HCT116 (cell line): ENCODE data around the gene USP10.

ENCODE experiments used
- CEBPB ChIP-seq: IDR thresholded peaks from 2 replicates; pipeline ENCODE4 v1.6.1; 2012; ENCODE audit warnings: low read depth
- EZH2phosphoT487 ChIP-seq: fragments of 200-600 bp; IDR thresholded peaks from 2 replicates; pipeline ENCODE4 v1.6.1; 2018; ENCODE audit warnings: antibody characterized with exemption, borderline replicate concordance
- RAD21 ChIP-seq: IDR thresholded peaks from 2 replicates; pipeline ENCODE4 v1.6.1; 2012; ENCODE audit warnings: low read depth, mild to moderate bottlenecking
- ZNF274 ChIP-seq: fragments of 200-500 bp; sonication (Bioruptor generic); IDR thresholded peaks from 2 replicates; pipeline ENCODE4 v1.6.1; 2014; ENCODE audit warnings: mild to moderate bottlenecking, low read depth, low read length, inconsistent platforms
- TF ChIP-seq, protein P1 (sequence below), 3 experiments: fragments of 200-600 bp in 1 of 3; sonication (generic) in 1 of 3; IDR thresholded peaks in 2 of 3; conservative IDR thresholded peaks in 1 of 3; 2 replicates each; pipeline ENCODE4 v1.5.1; 2012 to 2017; ENCODE audit warnings: low read depth in 2 of 3, low read length in 2 of 3, antibody characterized with exemption in 1 of 3, borderline replicate concordance in 1 of 3, control low read depth in 1 of 3, mild to moderate bottlenecking in 1 of 3, mixed read lengths in 1 of 3, mixed run types in 1 of 3, moderate library complexity in 1 of 3; ENCODE audit not compliant: insufficient read depth in 1 of 3

DNA sequence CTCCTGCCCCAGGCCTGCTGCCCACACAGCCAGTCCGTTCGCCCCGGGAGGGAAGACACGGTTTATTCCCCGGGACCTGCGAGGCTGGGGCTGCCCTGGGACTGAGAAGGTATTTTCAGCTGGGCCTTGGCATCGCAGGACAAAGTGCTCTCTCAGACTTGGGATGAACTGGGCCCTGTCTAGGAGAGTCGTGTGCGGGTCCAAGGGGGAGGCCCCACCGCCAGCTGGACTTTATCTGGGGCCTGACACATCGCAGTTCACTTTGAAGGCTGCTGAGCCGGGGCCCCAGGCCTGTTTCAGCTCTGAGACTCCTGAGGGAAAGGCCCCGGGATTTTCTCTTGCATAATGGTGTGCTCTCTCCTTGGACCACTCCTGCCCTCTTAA, 126.8 kb downstream of the USP10 start:
- TF ChIP-seq EZH2phosphoT487 (no peak), ZNF274 (no peak), CEBPB (no peak), RAD21 (no peak)
- TF ChIP-seq, protein P1, sequence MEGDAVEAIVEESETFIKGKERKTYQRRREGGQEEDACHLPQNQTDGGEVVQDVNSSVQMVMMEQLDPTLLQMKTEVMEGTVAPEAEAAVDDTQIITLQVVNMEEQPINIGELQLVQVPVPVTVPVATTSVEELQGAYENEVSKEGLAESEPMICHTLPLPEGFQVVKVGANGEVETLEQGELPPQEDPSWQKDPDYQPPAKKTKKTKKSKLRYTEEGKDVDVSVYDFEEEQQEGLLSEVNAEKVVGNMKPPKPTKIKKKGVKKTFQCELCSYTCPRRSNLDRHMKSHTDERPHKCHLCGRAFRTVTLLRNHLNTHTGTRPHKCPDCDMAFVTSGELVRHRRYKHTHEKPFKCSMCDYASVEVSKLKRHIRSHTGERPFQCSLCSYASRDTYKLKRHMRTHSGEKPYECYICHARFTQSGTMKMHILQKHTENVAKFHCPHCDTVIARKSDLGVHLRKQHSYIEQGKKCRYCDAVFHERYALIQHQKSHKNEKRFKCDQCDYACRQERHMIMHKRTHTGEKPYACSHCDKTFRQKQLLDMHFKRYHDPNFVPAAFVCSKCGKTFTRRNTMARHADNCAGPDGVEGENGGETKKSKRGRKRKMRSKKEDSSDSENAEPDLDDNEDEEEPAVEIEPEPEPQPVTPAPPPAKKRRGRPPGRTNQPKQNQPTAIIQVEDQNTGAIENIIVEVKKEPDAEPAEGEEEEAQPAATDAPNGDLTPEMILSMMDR (IDR thresholded peaks at IDR 0.05 in 2 of 3, conservative IDR thresholded peaks at IDR 0.05 in 1 of 3; ENCODE audit: borderline replicate concordance in 1 of 3, insufficient read depth in 1 of 3, low read depth in 2 of 3, low read length in 2 of 3): no peak
